GM21576 (cell line): ENCODE data around the gene AP2B1.
"Not testable (repeated sequence)": the region's sequence is repeated elsewhere in the genome, so short reads cannot be mapped to it uniquely, and the experiment has no call there.

Experiments used
- ATAC-seq: cut with Tn5 transposase; IDR thresholded peaks from one replicate; pipeline ENCODE4 v1.9.1; 2021; ENCODE audit warnings: mild to moderate bottlenecking, moderate library complexity; ENCODE audit not compliant: unreplicated experiment

Gene AP2B1

GRCh38 chr17:35744830-35745229 lies 157.7 kb downstream of the AP2B1 start:
- no peak for ATAC-seq

GRCh38 chr17:35745246-35745645 lies 158.1 kb downstream of the AP2B1 start:
- ATAC-seq = no peak

GRCh38 chr17:35745749-35746320 lies 158.7 kb downstream of the AP2B1 start:
- no peak for ATAC-seq

GRCh38 chr17:35747540-35748017 lies 160.5 kb downstream of the AP2B1 start:
- ATAC-seq = no peak

GRCh38 chr17:35748341-35748841 lies 161.3 kb downstream of the AP2B1 start:
- no peak for ATAC-seq

GRCh38 chr17:35748979-35749378 lies 161.9 kb downstream of the AP2B1 start:
- ATAC-seq = no peak

GRCh38 chr17:35749560-35750412 lies 162.7 kb downstream of the AP2B1 start:
- ATAC-seq = no peak

GRCh38 chr17:35750526-35751395 lies 163.6 kb downstream of the AP2B1 start:
- no peak for ATAC-seq

GRCh38 chr17:35751541-35751940 lies 164.4 kb downstream of the AP2B1 start:
- not testable (repeated sequence) for ATAC-seq

- ATAC-seq = no peak
Observed at GRCh38 chr17:35752471-35752870, 165.3 kb downstream of the AP2B1 start.

- ATAC-seq = no peak
Observed at GRCh38 chr17:35752945-35753764, 166.0 kb downstream of the AP2B1 start, which contains the start of gene GAS2L2. TSS of gene GAS2L2 (minus strand) at chr17:35753239. CDS start at chr17:35752850, 389 bp downstream.

GRCh38 chr17:35757243-35757642 lies 170.1 kb downstream of the AP2B1 start:
- no peak for ATAC-seq

- no peak for ATAC-seq
Observed at GRCh38 chr17:35760587-35760986, 173.5 kb downstream of the AP2B1 start, which contains the start of gene C17orf50. TSS of gene C17orf50 (plus strand) at chr17:35760887. CDS start at chr17:35760942, 55 bp downstream.

GRCh38 chr17:35761601-35762000 lies 174.5 kb downstream of the AP2B1 start:
- no peak for ATAC-seq

- no peak for ATAC-seq
Observed at GRCh38 chr17:35763767-35764122, 176.6 kb downstream of the AP2B1 start.

- ATAC-seq = peak; percentile 63
Observed at GRCh38 chr17:35764123-35764991, 177.2 kb downstream of the AP2B1 start.

- ATAC-seq = no peak
Observed at GRCh38 chr17:35765086-35765710, 178.1 kb downstream of the AP2B1 start.

- ATAC-seq = no peak
Observed at GRCh38 chr17:35765756-35766488, 178.8 kb downstream of the AP2B1 start.
